ENCODE results near the gene BNIP5.

DNA sequence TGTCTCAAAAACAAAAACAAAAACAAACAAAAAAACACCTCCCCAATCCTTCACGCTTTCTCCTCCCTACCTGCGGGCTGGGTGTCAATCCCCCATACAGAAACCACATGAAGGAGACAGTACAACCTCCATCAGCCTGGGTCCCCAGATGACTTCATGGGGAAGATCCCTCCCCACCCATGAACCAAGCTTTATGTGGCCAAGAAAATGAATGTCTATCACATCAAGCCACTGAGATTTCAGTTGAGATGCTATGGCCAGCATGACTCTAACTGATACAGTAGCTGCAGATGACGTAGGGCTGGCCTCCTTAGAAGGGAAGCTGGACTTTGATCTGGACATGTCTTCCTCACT, 21.2 kb upstream of the BNIP5 start:
- TF ChIP-seq PATZ1 (CRISPR knock-in tag; IDR thresholded peaks at IDR 0.05; ENCODE audit: borderline replicate concordance) (no peak; the same call in 1 of the 2 replicates), ESRRG (CRISPR knock-in tag; IDR thresholded peaks at IDR 0.05) (no peak), ZNF8 (CRISPR knock-in tag; IDR thresholded peaks at IDR 0.05) (no peak)
